Mucosa of rectum (tissue), 2 donors: Measurements from ENCODE around the gene RTP3.
"Not testable (repeated sequence)": the region's sequence is repeated elsewhere in the genome, so short reads cannot be mapped to it uniquely, and the experiment has no call there.

Experiments used
- H3K27ac ChIP-seq, 2 donors: one replicate each; pipeline ENCODE4 v1.7.0; 2013; ENCODE audit warnings: inconsistent platforms in 2 of 2, low read depth in 2 of 2, low read length in 2 of 2
- H3K27me3 ChIP-seq, 2 donors: one replicate each; pipeline ENCODE4 v1.7.0; 2013; ENCODE audit warnings: low read length in 2 of 2; ENCODE audit not compliant: control insufficient read depth in 2 of 2, insufficient read depth in 2 of 2
- H3K36me3 ChIP-seq, 2 donors: one replicate each; pipeline ENCODE4 v1.7.0; 2013; ENCODE audit warnings: low read length in 2 of 2; ENCODE audit not compliant: control insufficient read depth in 2 of 2, insufficient read depth in 2 of 2
- H3K4me1 ChIP-seq, 2 donors: one replicate each; pipeline ENCODE4 v1.7.0; 2013; ENCODE audit warnings: low read length in 2 of 2, mild to moderate bottlenecking in 1 of 2; ENCODE audit not compliant: control insufficient read depth in 2 of 2, insufficient read depth in 2 of 2
- H3K4me3 ChIP-seq, 2 donors: one replicate each; pipeline ENCODE4 v1.7.0; 2013; ENCODE audit warnings: low read length in 2 of 2
- H3K9ac ChIP-seq, 2 donors: one replicate each; pipeline ENCODE4 v1.7.0; 2013; ENCODE audit warnings: low read length in 2 of 2, low read depth in 1 of 2, mild to moderate bottlenecking in 1 of 2
- H3K9me3 ChIP-seq, 2 donors: one replicate each; pipeline ENCODE4 v1.7.0; 2013; ENCODE audit warnings: low read length in 2 of 2; ENCODE audit not compliant: control insufficient read depth in 2 of 2
- donor health status: healthy.
- donor health status: Normal muscosa, but diverticular disease.

Gene RTP3

DNA sequence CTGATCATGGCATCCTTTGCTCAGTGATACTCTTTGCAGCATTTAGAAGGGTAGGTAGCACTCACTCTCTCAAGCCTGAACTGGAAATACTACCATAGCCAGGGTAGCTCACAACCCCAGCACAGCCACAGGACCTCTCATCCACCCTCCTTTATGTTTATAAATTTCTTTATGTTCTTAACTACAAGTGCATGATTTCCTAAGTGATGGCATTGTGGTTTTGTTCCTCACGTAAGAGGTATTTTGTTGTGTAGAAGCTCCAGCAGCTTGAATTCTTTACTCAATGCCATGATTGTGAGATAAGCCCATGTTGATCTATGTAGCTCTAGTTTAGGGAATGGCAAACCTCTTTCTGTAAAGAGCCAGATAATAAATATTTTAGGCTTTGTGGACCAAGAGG is 7.9 kb upstream of the RTP3 start:
- no peaks in the 10 kb centered on the region for H3K9me3 ChIP-seq

GRCh38 chr3:46490338-46491084 is 7.3 kb upstream of the RTP3 start:
- Histone ChIP-seq H3K36me3 (no peaks in the 10 kb centered on the region), H3K27ac (no peak overlapping the region), H3K9me3 (no peaks in the 10 kb centered on the region), H3K9ac (no peak overlapping the region), H3K27me3 (no peaks in the 10 kb centered on the region), H3K4me1 (peaks cover 6 to 8% of the 10 kb centered on the region in 2 donors), H3K4me3 (no peak overlapping the region)

More for the DNA sequence above, 7.9 kb upstream of the RTP3 start:
- Histone ChIP-seq H3K4me1 (peaks cover 8 to 10% of the 10 kb centered on the region in 2 donors), H3K27ac (no peak overlapping the region), H3K4me3 (no peak overlapping the region), H3K36me3 (no peaks in the 10 kb centered on the region), H3K27me3 (no peaks in the 10 kb centered on the region), H3K9ac (peak overlapping the region in 1 of 2 donors; percentile 28)

GRCh38 chr3:46491089-46492070 is 6.4 kb upstream of the RTP3 start:
- Histone ChIP-seq H3K9me3 (no peaks in the 10 kb centered on the region), H3K4me1 (peaks cover 4 to 8% of the 10 kb centered on the region in 2 donors), H3K36me3 (no peaks in the 10 kb centered on the region), H3K27ac (no peak overlapping the region), H3K9ac (no peak overlapping the region), H3K27me3 (no peaks in the 10 kb centered on the region), H3K4me3 (no peak overlapping the region)

DNA sequence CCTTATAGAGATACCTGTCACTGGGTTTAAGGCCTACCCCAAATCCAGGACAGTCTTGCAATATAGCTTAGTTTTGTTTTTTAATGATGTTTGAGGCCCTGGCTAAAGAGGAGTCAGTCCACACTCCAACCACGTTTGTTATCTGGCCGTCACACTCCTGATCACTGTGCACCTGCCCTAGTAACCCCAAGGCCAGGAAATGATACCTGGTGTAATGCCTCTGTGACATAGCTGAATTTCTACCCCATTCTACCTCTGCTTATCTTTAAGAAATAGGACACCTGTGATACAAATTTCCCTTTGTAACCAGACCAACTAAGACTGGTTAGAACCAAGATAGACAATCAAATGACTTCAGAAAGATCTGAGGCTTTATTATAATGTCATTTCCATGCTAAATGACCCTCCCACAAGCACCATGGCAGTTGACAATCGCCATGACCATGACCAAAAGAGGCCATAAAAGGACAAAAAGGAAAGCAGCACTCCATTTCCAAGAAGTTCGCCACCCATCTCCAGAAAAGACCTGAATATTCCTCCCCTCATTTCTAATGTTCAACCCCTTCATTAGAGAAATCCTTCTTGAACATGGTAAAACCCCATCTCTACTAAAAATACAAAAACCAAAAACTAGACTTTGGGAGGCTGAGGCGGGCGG is 4.8 kb upstream of the RTP3 start:
- Histone ChIP-seq H3K27ac (no peak overlapping the region), H3K9ac (no peak overlapping the region), H3K9me3 (no peaks in the 10 kb centered on the region), H3K4me1 (peaks cover 4 to 8% of the 10 kb centered on the region in 2 donors), H3K36me3 (no peaks in the 10 kb centered on the region), H3K27me3 (no peaks in the 10 kb centered on the region), H3K4me3 (no peak overlapping the region)

DNA sequence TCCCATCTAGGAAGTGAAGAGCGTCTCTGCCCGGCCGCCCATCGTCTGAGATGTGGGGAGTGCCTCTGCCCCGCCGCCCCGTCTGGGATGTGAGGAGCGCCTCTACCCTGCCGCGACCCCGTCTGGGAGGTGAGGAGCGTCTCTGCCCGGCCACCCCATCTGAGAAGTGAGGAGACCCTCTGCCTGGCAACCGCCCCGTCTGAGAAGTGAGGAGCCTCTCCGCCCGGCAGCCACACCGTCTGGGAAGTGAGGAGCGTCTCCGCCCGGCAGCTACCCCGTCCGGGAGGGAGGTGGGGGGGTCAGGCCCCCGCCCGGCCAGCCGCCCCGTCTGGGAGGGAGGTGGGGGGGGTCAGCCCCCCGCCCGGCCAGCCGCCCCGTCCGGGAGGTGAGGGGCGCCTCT is 3.3 kb upstream of the RTP3 start:
- not testable (repeated sequence) for H3K4me1 ChIP-seq, H3K9me3 ChIP-seq, H3K9ac ChIP-seq, H3K4me3 ChIP-seq, H3K27me3 ChIP-seq, H3K36me3 ChIP-seq, H3K27ac ChIP-seq

DNA sequence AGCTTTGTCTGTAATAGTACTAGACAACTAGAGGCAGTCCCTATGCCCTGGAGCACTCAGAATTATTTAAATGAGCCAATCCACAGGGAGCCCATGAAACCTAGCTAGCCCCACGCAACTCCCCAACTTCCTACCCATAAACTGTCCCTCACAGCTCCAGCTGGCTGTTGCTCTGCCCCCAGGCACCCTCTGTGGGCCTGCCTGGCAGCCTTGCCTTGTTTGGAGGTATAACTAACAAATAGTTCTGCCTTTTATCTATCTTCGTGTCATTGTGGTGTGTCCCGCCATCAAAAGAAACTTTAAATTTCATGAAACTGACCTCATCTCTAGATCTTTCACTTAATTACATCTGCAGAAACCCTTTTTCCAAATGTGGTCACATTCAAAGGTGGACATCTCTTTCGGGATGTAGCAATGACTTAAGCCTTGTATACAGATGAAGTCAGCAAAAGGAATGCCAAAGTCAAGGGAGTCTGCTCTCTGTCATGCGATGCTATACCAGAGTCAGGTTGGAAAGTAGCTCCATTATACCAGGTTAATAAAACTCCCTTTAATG is 1.8 kb upstream of the RTP3 start:
- Histone ChIP-seq H3K36me3 (no peaks in the 10 kb centered on the region), H3K4me1 (no peaks in the 10 kb centered on the region), H3K27me3 (no peaks in the 10 kb centered on the region), H3K9ac (no peak overlapping the region), H3K4me3 (no peak overlapping the region), H3K27ac (no peak overlapping the region), H3K9me3 (no peaks in the 10 kb centered on the region)

DNA sequence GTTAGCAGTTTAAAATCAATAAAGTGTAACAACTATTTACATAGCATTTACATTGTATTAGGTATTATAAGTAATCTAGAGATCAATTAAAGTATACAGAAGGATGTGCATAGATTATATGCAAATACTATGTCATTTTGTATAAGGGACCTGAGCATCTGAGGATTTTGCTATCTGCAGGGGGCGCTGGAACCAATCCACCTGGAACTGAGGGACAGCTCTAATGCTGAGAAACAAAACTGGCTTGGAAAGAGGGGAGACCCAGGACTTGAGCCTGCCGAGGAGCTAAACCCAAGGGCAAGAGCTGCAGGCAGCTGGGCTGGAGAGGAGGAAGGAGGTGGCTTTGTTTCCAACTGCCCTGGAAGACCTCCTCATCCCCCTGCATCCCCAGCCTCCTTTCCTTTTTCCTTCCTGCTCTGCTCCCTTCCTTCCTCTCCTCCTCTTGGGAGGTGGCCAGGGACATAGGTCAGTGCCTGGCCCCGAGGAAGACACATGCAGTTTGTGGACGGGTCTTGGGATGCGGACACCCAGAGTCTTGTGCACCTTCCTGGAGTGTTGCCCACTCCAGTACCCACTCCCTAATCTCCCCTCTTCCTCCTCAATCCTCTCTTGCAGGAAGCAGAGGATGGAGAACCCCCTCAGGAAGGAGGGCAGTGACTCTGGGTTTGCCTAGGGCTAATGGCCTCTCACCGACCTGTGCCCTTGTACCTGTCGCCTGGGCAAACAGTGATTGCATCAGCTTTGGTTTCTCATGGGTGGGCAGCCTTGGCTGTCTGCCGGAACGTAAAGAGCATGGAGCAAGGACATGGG is 825 bp upstream of the RTP3 start:
- no peak overlapping the region for H3K9ac ChIP-seq
- H3K27ac ChIP-seq: no peak overlapping the region
- no peaks in the 10 kb centered on the region for H3K27me3 ChIP-seq
- no peaks in the 10 kb centered on the region for H3K36me3 ChIP-seq
- no peaks in the 10 kb centered on the region for H3K4me1 ChIP-seq
- H3K4me3 ChIP-seq: no peak overlapping the region
- H3K9me3 ChIP-seq: no peaks in the 10 kb centered on the region

GRCh38 chr3:46498916-46499519 is 1.2 kb downstream of the RTP3 start:
- no peaks in the 10 kb centered on the region for H3K4me1 ChIP-seq
- no peaks in the 10 kb centered on the region for H3K27me3 ChIP-seq
- no peaks in the 10 kb centered on the region for H3K36me3 ChIP-seq
- no peak overlapping the region for H3K9ac ChIP-seq
- no peaks in the 10 kb centered on the region for H3K9me3 ChIP-seq
- H3K27ac ChIP-seq: no peak overlapping the region
- H3K4me3 ChIP-seq: no peak overlapping the region
